Activated T-cell treated with anti-CD3 and anti-CD28 coated beads, Interleukin-2, amount 50 U/mL, for 4 hours (primary cell): ENCODE results near the gene MCF2L. TPM values are rescaled to one million over a fixed set of nuclear protein-coding genes. Genes with fewer than 3 reads are reported as not detected.

Experiments
- ATAC-seq, 2 donors: fragments of 200-7000 bp; cut with Tn5 transposase; one replicate each; pipeline ENCODE4 v1.10.0; 2021
- DNase-seq: peaks from one replicate; pipeline ENCODE4 v3.0.0-alpha.2; 2020
- H3K27me3 Mint-ChIP-seq: one replicate; pipeline ENCODE4 v1.8.0; 2021; ENCODE audit warnings: low read depth, mixed read lengths
- H3K36me3 Mint-ChIP-seq: one replicate; pipeline ENCODE4 v1.8.0; 2022; ENCODE audit warnings: mixed read lengths; ENCODE audit not compliant: insufficient read depth
- H3K4me1 Mint-ChIP-seq: one replicate; pipeline ENCODE4 v1.8.0; 2021; ENCODE audit warnings: low read depth, mixed read lengths
- H3K4me3 Mint-ChIP-seq: one replicate; pipeline ENCODE4 v1.8.0; 2021; ENCODE audit warnings: mild to moderate bottlenecking, moderate library complexity, mixed read lengths
- H3K9me3 Mint-ChIP-seq: one replicate; pipeline ENCODE4 v1.8.0; 2021; ENCODE audit warnings: mixed read lengths
- total RNA-seq, 3 donors: library from RNA; stranded (reverse); gene quantifications; one replicate each; pipeline ENCODE4 v1.2.1, GENCODE V29; 2021

Gene MCF2L
- total RNA-seq, 3 donors from 2014 or later, result 8.6 to 9.3 (median 8.9) TPM

GRCh38 chr13:112999414-113000177 is 30.6 kb downstream of the MCF2L start:
- no peaks in the 10 kb centered on the region for H3K36me3 Mint-ChIP-seq
- no peak for ATAC-seq

GRCh38 chr13:113000575-113000974 is 31.6 kb downstream of the MCF2L start:
- DNase-seq, result no peak
- H3K4me1 Mint-ChIP-seq, result peaks cover 4% of the 10 kb centered on the region
- H3K27me3 Mint-ChIP-seq, result no peaks in the 10 kb centered on the region
- no peak overlapping the region for H3K4me3 Mint-ChIP-seq
- H3K36me3 Mint-ChIP-seq, result no peaks in the 10 kb centered on the region
- no peak for ATAC-seq
- no peaks in the 10 kb centered on the region for H3K9me3 Mint-ChIP-seq

More at GRCh38 chr13:112999414-113000177, 30.6 kb downstream of the MCF2L start:
- peaks cover 4% of the 10 kb centered on the region for H3K4me1 Mint-ChIP-seq
- DNase-seq, result no peak
- no peaks in the 10 kb centered on the region for H3K27me3 Mint-ChIP-seq
- no peak overlapping the region for H3K4me3 Mint-ChIP-seq
- no peaks in the 10 kb centered on the region for H3K9me3 Mint-ChIP-seq

GRCh38 chr13:113001241-113002140 is 32.5 kb downstream of the MCF2L start:
- Mint-ChIP-seq H3K9me3 (no peaks in the 10 kb centered on the region), H3K4me3 (no peak overlapping the region), H3K4me1 (peaks cover 6% of the 10 kb centered on the region), H3K27me3 (no peaks in the 10 kb centered on the region), H3K36me3 (no peaks in the 10 kb centered on the region)
- ATAC-seq (no peak), DNase-seq (no peak)

- ATAC-seq (no peak), DNase-seq (no peak)
- H3K27me3 Mint-ChIP-seq, result no peaks in the 10 kb centered on the region
- H3K4me1 Mint-ChIP-seq, result peaks cover 8% of the 10 kb centered on the region
- H3K4me3 Mint-ChIP-seq, result no peak overlapping the region
- H3K36me3 Mint-ChIP-seq, result no peaks in the 10 kb centered on the region
- no peaks in the 10 kb centered on the region for H3K9me3 Mint-ChIP-seq
These were observed 33.3 kb downstream of the MCF2L start for GRCh38 chr13:113002206-113002912.

GRCh38 chr13:113002913-113003290 is 33.9 kb downstream of the MCF2L start:
- H3K36me3 Mint-ChIP-seq, result no peaks in the 10 kb centered on the region
- H3K4me3 Mint-ChIP-seq, result no peak overlapping the region
- H3K4me1 Mint-ChIP-seq, result peaks cover 10% of the 10 kb centered on the region
- no peaks in the 10 kb centered on the region for H3K27me3 Mint-ChIP-seq
- ATAC-seq (no peak), DNase-seq (no peak)
- no peaks in the 10 kb centered on the region for H3K9me3 Mint-ChIP-seq

GRCh38 chr13:113004126-113004525 is 35.1 kb downstream of the MCF2L start:
- peaks cover 10% of the 10 kb centered on the region for H3K4me1 Mint-ChIP-seq
- no peak for ATAC-seq

GRCh38 chr13:113005076-113005865 is 36.3 kb downstream of the MCF2L start:
- no peaks in the 10 kb centered on the region for H3K27me3 Mint-ChIP-seq
- no peak overlapping the region for H3K4me3 Mint-ChIP-seq
- H3K9me3 Mint-ChIP-seq, result no peaks in the 10 kb centered on the region
- peak in 1 of 2 donors; percentile 51 for ATAC-seq
- H3K4me1 Mint-ChIP-seq, result peaks cover 7% of the 10 kb centered on the region
- no peaks in the 10 kb centered on the region for H3K36me3 Mint-ChIP-seq
- no peak for DNase-seq

More at GRCh38 chr13:113004126-113004525, 35.1 kb downstream of the MCF2L start:
- no peaks in the 10 kb centered on the region for H3K27me3 Mint-ChIP-seq
- no peaks in the 10 kb centered on the region for H3K36me3 Mint-ChIP-seq
- no peak for DNase-seq
- H3K4me3 Mint-ChIP-seq, result no peak overlapping the region
- no peaks in the 10 kb centered on the region for H3K9me3 Mint-ChIP-seq

- ATAC-seq (no peak), DNase-seq (no peak)
- Mint-ChIP-seq H3K36me3 (no peaks in the 10 kb centered on the region), H3K9me3 (no peaks in the 10 kb centered on the region), H3K4me3 (no peak overlapping the region), H3K4me1 (peaks cover 8% of the 10 kb centered on the region), H3K27me3 (no peaks in the 10 kb centered on the region)
These were observed 37.0 kb downstream of the MCF2L start for GRCh38 chr13:113005997-113006396.

GRCh38 chr13:113006660-113007059 is 37.6 kb downstream of the MCF2L start:
- peaks cover 7% of the 10 kb centered on the region for H3K4me1 Mint-ChIP-seq
- DNase-seq (no peak), ATAC-seq (no peak)
- no peaks in the 10 kb centered on the region for H3K27me3 Mint-ChIP-seq
- no peaks in the 10 kb centered on the region for H3K9me3 Mint-ChIP-seq
- no peak overlapping the region for H3K4me3 Mint-ChIP-seq
- no peaks in the 10 kb centered on the region for H3K36me3 Mint-ChIP-seq

- DNase-seq (no peak), ATAC-seq (no peak)
- Mint-ChIP-seq H3K9me3 (no peaks in the 10 kb centered on the region), H3K27me3 (no peaks in the 10 kb centered on the region), H3K4me1 (peaks cover 7% of the 10 kb centered on the region), H3K4me3 (no peak overlapping the region), H3K36me3 (no peaks in the 10 kb centered on the region)
These were observed 39.8 kb downstream of the MCF2L start for GRCh38 chr13:113008851-113009250.

GRCh38 chr13:113009743-113010509 is 40.9 kb downstream of the MCF2L start:
- H3K4me3 Mint-ChIP-seq, result no peak overlapping the region
- H3K4me1 Mint-ChIP-seq, result peaks cover 7% of the 10 kb centered on the region
- H3K36me3 Mint-ChIP-seq, result no peaks in the 10 kb centered on the region
- H3K27me3 Mint-ChIP-seq, result no peaks in the 10 kb centered on the region
- H3K9me3 Mint-ChIP-seq, result no peaks in the 10 kb centered on the region
- DNase-seq (no peak), ATAC-seq (no peak)

- Mint-ChIP-seq H3K4me1 (peaks cover 7% of the 10 kb centered on the region), H3K4me3 (no peak overlapping the region), H3K9me3 (no peaks in the 10 kb centered on the region), H3K36me3 (no peaks in the 10 kb centered on the region), H3K27me3 (no peaks in the 10 kb centered on the region)
- ATAC-seq (no peak), DNase-seq (no peak)
These were observed 41.5 kb downstream of the MCF2L start for GRCh38 chr13:113010510-113010865.

- H3K27me3 Mint-ChIP-seq, result no peaks in the 10 kb centered on the region
- no peak overlapping the region for H3K4me3 Mint-ChIP-seq
- no peaks in the 10 kb centered on the region for H3K9me3 Mint-ChIP-seq
- H3K4me1 Mint-ChIP-seq, result peaks cover 2% of the 10 kb centered on the region
- ATAC-seq (no peak), DNase-seq (no peak)
- peaks cover 6% of the 10 kb centered on the region for H3K36me3 Mint-ChIP-seq
These were observed 44.3 kb downstream of the MCF2L start for GRCh38 chr13:113013303-113013702.
